K562 (cell line): ENCODE results near the gene ALDOC. TPM values are rescaled to one million over a fixed set of nuclear protein-coding genes. Genes with fewer than 3 reads are reported as not detected.

Source experiments
- CBX1 ChIP-seq: sonication (generic); IDR thresholded peaks from 2 replicates; pipeline ENCODE4 v1.6.1; 2016; ENCODE audit warnings: antibody characterized with exemption, low read depth, mild to moderate bottlenecking
- DACH1 ChIP-seq: fragments of 450-650 bp; IDR thresholded peaks from 2 replicates; pipeline ENCODE4 v1.6.1; 2018; ENCODE audit not compliant: partially characterized antibody
- FOXJ3 ChIP-seq: sonication (generic); formaldehyde crosslinking; IDR thresholded peaks from 2 replicates; pipeline ENCODE4 v1.4.0; 2020; ENCODE audit warnings: mild to moderate bottlenecking, missing genetic modification reagents
- ZNF41 ChIP-seq: fragments of 250-450 bp; sonication (Bioruptor Pico); conservative IDR thresholded peaks from 2 replicates; pipeline ENCODE4 v1.4.0; 2020; ENCODE audit warnings: mild to moderate bottlenecking
- ZNF707 ChIP-seq: fragments of 250-450 bp; sonication (Bioruptor Pico); conservative IDR thresholded peaks from 2 replicates; pipeline ENCODE4 v1.8.0; 2022; ENCODE audit warnings: inconsistent platforms, mild to moderate bottlenecking, moderate library complexity
- polyA plus RNA-seq, 8 experiments: library from polyadenylated mRNA; depleted of rRNA in 4 of 8; stranded (reverse) in 5 of 8; unstranded in 3 of 8; fragments of >200 nt; fragmentation: Nextera tagmentation in 2 of 8; fragmentation: Illumina TruSeq in 1 of 8; extraction: Ambion mirVana in 2 of 8; extraction: Trizol in 1 of 8; gene quantifications; 2 replicates each; pipeline versions ENCODE4 v1.2.1 to v1.2.3, GENCODE V29; 2011 to 2014; ENCODE audit warnings: inconsistent platforms in 1 of 8, missing spikeins in 1 of 8
- total RNA-seq, 7 experiments: library from RNA; depleted of rRNA in 6 of 7; stranded (reverse); fragments of >200 nt in 6 of 7; fragmentation: Illumina TruSeq in 2 of 7; extraction: Trizol in 2 of 7; gene quantifications; 2 replicates each; pipeline versions ENCODE4 v1.2.1 to v1.2.3, GENCODE V29; 2011 to 2021; ENCODE audit warnings: low replicate concordance in 1 of 7
- TF ChIP-seq, protein P1 (sequence below): fragments of 450-650 bp; IDR thresholded peaks from 2 replicates; pipeline ENCODE4 v1.7.0; 2016; ENCODE audit warnings: borderline replicate concordance
- TF ChIP-seq, protein P2 (sequence below): fragments of 200-600 bp; sonication (generic); IDR thresholded peaks from one replicate; pipeline ENCODE4 v1.6.1; 2012; ENCODE audit warnings: mild to moderate bottlenecking, low read depth, low read length, inconsistent platforms
- TF ChIP-seq, protein P3 (sequence below): sonication (generic); formaldehyde crosslinking; IDR thresholded peaks from 2 replicates; pipeline ENCODE4 v1.8.0; 2022; ENCODE audit warnings: missing genetic modification reagents, mild to moderate bottlenecking, moderate library complexity, borderline replicate concordance

Gene ALDOC
- total and polyA plus RNA-seq, 9 of the 15 experiments (the other 6 are each of a cell fraction or from before 2014, with no cell fraction given), result 43.2 to 263 (median 99.2) TPM

DNA sequence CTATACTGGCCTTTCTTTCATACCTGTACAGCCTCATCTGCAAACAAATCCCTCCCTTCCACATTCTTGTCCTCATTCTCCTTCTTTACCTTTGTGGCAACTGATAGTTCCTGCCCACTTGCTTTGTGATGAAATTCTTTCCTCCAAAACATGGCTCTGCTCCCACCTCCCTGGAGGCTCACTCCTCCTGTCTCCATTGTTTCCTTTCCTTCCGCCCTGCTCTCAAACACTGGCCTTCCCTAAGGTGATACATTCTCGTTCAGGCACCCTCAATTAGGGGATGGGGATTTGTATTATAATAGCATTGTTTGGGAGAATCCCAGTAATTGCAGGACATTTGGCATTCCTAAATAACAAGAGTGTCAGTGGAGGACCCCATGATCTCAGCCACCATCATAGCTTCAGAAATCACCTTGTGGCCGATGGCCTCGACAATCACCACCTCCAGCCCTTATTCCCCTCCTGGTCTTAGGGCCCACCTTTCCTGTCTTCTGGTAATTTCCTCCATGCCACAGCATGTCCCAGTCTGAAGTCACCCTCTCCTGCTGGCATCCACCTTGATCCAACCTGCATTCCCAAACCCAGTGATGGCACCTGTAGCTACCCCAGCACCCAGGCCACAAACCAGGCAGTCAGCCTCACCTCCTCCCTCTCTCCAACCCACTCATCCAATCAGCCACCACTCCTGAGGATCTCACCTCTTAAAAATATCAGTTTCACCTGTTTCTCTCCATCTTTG, 32.1 kb downstream of the ALDOC start (continued):
- TF ChIP-seq CBX1 (no peak), FOXJ3 (no peak), ZNF707 (CRISPR knock-in tag) (no peak), ZNF41 (CRISPR knock-in tag) (no peak), DACH1 (no peak)
- TF ChIP-seq, protein P1, sequence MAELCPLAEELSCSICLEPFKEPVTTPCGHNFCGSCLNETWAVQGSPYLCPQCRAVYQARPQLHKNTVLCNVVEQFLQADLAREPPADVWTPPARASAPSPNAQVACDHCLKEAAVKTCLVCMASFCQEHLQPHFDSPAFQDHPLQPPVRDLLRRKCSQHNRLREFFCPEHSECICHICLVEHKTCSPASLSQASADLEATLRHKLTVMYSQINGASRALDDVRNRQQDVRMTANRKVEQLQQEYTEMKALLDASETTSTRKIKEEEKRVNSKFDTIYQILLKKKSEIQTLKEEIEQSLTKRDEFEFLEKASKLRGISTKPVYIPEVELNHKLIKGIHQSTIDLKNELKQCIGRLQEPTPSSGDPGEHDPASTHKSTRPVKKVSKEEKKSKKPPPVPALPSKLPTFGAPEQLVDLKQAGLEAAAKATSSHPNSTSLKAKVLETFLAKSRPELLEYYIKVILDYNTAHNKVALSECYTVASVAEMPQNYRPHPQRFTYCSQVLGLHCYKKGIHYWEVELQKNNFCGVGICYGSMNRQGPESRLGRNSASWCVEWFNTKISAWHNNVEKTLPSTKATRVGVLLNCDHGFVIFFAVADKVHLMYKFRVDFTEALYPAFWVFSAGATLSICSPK, result no peak
- TF ChIP-seq, protein P2, sequence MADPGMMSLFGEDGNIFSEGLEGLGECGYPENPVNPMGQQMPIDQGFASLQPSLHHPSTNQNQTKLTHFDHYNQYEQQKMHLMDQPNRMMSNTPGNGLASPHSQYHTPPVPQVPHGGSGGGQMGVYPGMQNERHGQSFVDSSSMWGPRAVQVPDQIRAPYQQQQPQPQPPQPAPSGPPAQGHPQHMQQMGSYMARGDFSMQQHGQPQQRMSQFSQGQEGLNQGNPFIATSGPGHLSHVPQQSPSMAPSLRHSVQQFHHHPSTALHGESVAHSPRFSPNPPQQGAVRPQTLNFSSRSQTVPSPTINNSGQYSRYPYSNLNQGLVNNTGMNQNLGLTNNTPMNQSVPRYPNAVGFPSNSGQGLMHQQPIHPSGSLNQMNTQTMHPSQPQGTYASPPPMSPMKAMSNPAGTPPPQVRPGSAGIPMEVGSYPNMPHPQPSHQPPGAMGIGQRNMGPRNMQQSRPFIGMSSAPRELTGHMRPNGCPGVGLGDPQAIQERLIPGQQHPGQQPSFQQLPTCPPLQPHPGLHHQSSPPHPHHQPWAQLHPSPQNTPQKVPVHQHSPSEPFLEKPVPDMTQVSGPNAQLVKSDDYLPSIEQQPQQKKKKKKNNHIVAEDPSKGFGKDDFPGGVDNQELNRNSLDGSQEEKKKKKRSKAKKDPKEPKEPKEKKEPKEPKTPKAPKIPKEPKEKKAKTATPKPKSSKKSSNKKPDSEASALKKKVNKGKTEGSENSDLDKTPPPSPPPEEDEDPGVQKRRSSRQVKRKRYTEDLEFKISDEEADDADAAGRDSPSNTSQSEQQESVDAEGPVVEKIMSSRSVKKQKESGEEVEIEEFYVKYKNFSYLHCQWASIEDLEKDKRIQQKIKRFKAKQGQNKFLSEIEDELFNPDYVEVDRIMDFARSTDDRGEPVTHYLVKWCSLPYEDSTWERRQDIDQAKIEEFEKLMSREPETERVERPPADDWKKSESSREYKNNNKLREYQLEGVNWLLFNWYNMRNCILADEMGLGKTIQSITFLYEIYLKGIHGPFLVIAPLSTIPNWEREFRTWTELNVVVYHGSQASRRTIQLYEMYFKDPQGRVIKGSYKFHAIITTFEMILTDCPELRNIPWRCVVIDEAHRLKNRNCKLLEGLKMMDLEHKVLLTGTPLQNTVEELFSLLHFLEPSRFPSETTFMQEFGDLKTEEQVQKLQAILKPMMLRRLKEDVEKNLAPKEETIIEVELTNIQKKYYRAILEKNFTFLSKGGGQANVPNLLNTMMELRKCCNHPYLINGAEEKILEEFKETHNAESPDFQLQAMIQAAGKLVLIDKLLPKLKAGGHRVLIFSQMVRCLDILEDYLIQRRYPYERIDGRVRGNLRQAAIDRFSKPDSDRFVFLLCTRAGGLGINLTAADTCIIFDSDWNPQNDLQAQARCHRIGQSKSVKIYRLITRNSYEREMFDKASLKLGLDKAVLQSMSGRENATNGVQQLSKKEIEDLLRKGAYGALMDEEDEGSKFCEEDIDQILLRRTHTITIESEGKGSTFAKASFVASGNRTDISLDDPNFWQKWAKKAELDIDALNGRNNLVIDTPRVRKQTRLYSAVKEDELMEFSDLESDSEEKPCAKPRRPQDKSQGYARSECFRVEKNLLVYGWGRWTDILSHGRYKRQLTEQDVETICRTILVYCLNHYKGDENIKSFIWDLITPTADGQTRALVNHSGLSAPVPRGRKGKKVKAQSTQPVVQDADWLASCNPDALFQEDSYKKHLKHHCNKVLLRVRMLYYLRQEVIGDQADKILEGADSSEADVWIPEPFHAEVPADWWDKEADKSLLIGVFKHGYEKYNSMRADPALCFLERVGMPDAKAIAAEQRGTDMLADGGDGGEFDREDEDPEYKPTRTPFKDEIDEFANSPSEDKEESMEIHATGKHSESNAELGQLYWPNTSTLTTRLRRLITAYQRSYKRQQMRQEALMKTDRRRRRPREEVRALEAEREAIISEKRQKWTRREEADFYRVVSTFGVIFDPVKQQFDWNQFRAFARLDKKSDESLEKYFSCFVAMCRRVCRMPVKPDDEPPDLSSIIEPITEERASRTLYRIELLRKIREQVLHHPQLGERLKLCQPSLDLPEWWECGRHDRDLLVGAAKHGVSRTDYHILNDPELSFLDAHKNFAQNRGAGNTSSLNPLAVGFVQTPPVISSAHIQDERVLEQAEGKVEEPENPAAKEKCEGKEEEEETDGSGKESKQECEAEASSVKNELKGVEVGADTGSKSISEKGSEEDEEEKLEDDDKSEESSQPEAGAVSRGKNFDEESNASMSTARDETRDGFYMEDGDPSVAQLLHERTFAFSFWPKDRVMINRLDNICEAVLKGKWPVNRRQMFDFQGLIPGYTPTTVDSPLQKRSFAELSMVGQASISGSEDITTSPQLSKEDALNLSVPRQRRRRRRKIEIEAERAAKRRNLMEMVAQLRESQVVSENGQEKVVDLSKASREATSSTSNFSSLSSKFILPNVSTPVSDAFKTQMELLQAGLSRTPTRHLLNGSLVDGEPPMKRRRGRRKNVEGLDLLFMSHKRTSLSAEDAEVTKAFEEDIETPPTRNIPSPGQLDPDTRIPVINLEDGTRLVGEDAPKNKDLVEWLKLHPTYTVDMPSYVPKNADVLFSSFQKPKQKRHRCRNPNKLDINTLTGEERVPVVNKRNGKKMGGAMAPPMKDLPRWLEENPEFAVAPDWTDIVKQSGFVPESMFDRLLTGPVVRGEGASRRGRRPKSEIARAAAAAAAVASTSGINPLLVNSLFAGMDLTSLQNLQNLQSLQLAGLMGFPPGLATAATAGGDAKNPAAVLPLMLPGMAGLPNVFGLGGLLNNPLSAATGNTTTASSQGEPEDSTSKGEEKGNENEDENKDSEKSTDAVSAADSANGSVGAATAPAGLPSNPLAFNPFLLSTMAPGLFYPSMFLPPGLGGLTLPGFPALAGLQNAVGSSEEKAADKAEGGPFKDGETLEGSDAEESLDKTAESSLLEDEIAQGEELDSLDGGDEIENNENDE, result no peak
- TF ChIP-seq, protein P3, sequence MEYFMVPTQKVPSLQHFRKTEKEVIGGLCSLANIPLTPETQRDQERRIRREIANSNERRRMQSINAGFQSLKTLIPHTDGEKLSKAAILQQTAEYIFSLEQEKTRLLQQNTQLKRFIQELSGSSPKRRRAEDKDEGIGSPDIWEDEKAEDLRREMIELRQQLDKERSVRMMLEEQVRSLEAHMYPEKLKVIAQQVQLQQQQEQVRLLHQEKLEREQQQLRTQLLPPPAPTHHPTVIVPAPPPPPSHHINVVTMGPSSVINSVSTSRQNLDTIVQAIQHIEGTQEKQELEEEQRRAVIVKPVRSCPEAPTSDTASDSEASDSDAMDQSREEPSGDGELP (CRISPR knock-in tag), result no peak
